Left lung (tissue), 10 donors: ENCODE measurements around the gene USP49. TPM values are rescaled to one million over a fixed set of nuclear protein-coding genes. Genes with fewer than 3 reads are reported as not detected.

ENCODE experiments used
- ATAC-seq: fragments of 200-7000 bp; cut with Tn5 transposase; one replicate; pipeline ENCODE4 v1.9.1; 2020; ENCODE audit warnings: moderate library complexity
- DNase-seq, 4 donors: peaks; one replicate each; pipeline ENCODE4 v3.0.0-alpha.2; 2013 to 2020
- H3K27ac ChIP-seq, 2 donors: fragments of 200-600 bp; sonication (generic) in 1 of 2; one replicate each; pipeline versions ENCODE4 v1.5.0 to v1.8.0; 2020 to 2021
- H3K27me3 ChIP-seq, 2 donors: fragments of 200-600 bp; sonication (generic) in 1 of 2; one replicate each; pipeline versions ENCODE4 v1.5.0 to v1.8.0; 2020 to 2021
- H3K36me3 ChIP-seq, 2 donors: fragments of 200-600 bp; sonication (generic) in 1 of 2; one replicate each; pipeline versions ENCODE4 v1.5.0 to v1.8.0; 2020 to 2021
- H3K4me1 ChIP-seq, 2 donors: fragments of 200-600 bp; one replicate each; pipeline ENCODE4 v1.8.0; 2021
- H3K4me3 ChIP-seq, 2 donors: fragments of 200-600 bp; sonication (generic) in 1 of 2; one replicate each; pipeline versions ENCODE4 v1.5.0 to v1.8.0; 2020 to 2021; ENCODE audit warnings: mild to moderate bottlenecking in 1 of 2
- H3K9me3 ChIP-seq, 2 donors: fragments of 200-600 bp; sonication (generic) in 1 of 2; one replicate each; pipeline versions ENCODE4 v1.5.0 to v1.8.0; 2020 to 2021
- CTCF ChIP-seq, 2 donors: fragments of 200-600 bp; sonication (generic) in 1 of 2; IDR thresholded peaks; one replicate each; pipeline versions ENCODE4 v1.5.0 to v1.8.0; 2021; ENCODE audit warnings: antibody characterized with exemption in 2 of 2
- intact Hi-C, 2 donors: fragments of 100-400 bp; cut with DNase I; formaldehyde crosslinking; loops; one replicate each; pipeline versions ENCODE4 v1.11.2 to v1.14.2; 2022
- polyA plus RNA-seq, 6 donors: library from polyadenylated mRNA; unstranded; fragments of 120-200 nt; gene quantifications; one replicate each; pipeline ENCODE4 v1.2.1, GENCODE V29; 2013; ENCODE audit not compliant: insufficient read length in 6 of 6
- total RNA-seq, 2 donors: library from RNA; stranded (reverse); fragmentation: NEBNext Ultra II Directional; extraction: Animal tissue kit (Norgen Biotek cat#: 25700); gene quantifications; one replicate each; pipeline ENCODE4 v1.2.1, GENCODE V29; 2021
- donor health status: DM: no; HTN: yes; CAD: no.
- donor health status: DM: no; HTN: no; CAD: no.

USP49 gene
- total and polyA plus RNA-seq, 8 donors: 3.8 to 16.4 (median 13.2) TPM

DNA sequence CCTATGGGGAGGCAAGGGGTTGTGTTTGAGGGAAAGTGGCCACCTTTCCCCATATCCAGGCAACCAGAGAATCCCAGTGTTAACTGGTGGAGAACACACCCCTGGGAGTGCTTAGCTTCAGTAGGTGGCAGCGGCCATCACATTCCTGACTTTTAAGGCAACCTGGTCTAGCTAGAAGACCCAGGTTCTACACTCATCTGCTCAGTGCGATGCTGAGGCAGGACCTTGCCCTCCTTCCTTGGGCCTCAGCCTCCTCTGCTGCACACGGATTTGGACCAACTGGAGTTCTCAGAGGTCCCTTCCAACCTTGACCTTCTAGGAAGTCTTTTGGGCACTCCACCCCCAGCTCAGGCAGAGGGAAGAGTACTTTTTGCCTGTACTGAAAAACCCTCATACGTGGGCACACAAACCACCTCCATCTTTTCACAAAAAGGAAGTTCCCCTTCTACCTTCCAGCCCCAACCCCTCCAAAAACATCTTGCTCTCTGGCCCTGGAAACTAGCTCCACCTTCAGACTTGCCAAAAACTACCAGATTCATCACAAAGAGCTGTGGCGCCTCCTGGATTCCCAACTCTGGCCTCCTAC is 43.5 kb upstream of the USP49 start:
- peak overlapping the region in 1 of 2 donors; percentile 99 for H3K4me3 ChIP-seq
- intact Hi-C loops: loop anchor here in 1 of 2 donors (5.0 kb wide), 1 partner anchor 104 kb away; no protein-coding TSS in a partner anchor
- ATAC-seq (no peak), DNase-seq (no peak)
- no peak for TF ChIP-seq CTCF (IDR thresholded peaks at IDR 0.05)
- H3K9me3 ChIP-seq: no peaks in the 10 kb centered on the region
- H3K4me1 ChIP-seq: peaks cover 47 to 81% of the 10 kb centered on the region in 2 donors
- no peaks in the 10 kb centered on the region for H3K27me3 ChIP-seq
- peak overlapping the region; percentile 77 to 94 for H3K27ac ChIP-seq
- H3K36me3 ChIP-seq: peaks cover 6 to 38% of the 10 kb centered on the region in 2 donors

- Histone ChIP-seq H3K36me3 (peaks cover 6 to 45% of the 10 kb centered on the region in 2 donors), H3K9me3 (no peaks in the 10 kb centered on the region), H3K27me3 (no peaks in the 10 kb centered on the region), H3K4me1 (peaks cover 47 to 75% of the 10 kb centered on the region in 2 donors), H3K27ac (peak overlapping the region; percentile 77 to 94), H3K4me3 (peak overlapping the region in 1 of 2 donors; percentile 99)
- ATAC-seq: no peak
- intact Hi-C loops: loop anchor here in 1 of 2 donors (5.0 kb wide), 1 partner anchor 104 kb away; no protein-coding TSS in a partner anchor
- TF ChIP-seq CTCF (IDR thresholded peaks at IDR 0.05): no peak
- DNase-seq: peak in 1 of 4 donors; percentile 47
These were observed 42.8 kb upstream of the USP49 start for GRCh38 chr6:41937861-41938574.

DNA sequence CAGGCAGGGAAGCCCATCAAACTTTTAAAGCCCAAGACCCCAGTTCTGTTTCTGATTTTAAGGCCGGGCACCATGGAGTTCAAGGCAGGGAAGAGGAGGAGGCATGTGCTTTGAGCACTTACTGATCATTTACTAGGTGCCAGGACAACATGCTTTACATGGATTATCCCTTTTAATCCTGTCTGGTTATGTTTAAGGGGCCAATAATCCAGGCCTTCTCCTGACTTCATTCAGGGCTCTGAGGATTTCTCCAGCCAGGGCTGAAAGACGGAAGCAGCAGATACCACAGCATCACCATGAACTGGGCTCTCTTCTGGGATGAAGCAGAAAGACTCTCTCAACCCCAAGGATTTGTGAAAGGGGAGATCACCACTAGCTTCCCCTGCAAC is 42.3 kb upstream of the USP49 start:
- intact Hi-C loops: loop anchor here in 1 of 2 donors (5.0 kb wide), 1 partner anchor 105 kb away; no protein-coding TSS in a partner anchor
- peaks cover 45 to 69% of the 10 kb centered on the region in 2 donors for H3K4me1 ChIP-seq
- peak overlapping the region in 1 of 2 donors; percentile 99 for H3K4me3 ChIP-seq
- no peaks in the 10 kb centered on the region for H3K9me3 ChIP-seq
- no peaks in the 10 kb centered on the region for H3K27me3 ChIP-seq
- peak overlapping the region in 1 of 2 donors; percentile 94 for H3K27ac ChIP-seq
- no peak for TF ChIP-seq CTCF (IDR thresholded peaks at IDR 0.05)
- DNase-seq (no peak), ATAC-seq (no peak)
- H3K36me3 ChIP-seq: peaks cover 6 to 51% of the 10 kb centered on the region in 2 donors

DNA sequence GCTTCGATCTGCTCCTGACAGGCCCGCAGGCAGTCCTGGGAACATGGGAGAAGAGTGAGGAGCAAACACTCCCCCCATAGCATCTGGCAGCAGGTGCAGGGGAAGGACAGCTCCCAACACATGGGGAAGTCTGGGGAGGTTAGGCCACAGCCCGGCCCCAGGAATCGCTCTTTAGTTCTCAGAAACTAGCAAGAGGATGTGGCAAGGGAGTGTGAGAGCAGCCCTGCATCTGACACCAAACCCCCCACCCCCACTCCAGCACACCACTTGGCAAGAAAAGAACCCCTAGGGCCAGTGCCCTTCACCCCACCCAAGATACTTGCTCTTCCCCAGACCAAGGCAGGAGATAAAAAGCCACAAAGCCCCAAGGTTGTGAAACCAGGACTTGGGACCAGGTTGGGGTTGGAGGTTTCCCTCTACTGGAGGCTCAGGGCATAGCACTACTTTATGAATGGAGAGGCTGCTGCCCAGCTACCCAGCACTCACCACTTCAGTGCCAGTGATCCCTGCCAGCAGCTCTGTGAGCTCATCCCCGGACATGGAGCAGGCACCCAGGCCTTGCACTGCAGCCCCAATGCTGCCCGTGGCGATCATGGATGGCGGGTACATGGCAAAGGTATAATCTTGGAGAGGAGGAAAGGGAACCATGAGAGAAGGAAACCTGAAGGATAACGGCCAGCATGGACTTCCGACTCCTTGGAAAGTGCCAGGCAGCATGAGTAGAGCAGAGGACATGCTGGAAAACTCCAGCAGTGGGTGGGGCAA is 41.1 kb upstream of the USP49 start:
- peaks cover 40 to 64% of the 10 kb centered on the region in 2 donors for H3K4me1 ChIP-seq
- intact Hi-C loops: loop anchor here in 1 of 2 donors (5.0 kb wide), 1 partner anchor 106 kb away; no protein-coding TSS in a partner anchor
- peak; percentile 85 to 87 for TF ChIP-seq CTCF (IDR thresholded peaks at IDR 0.05)
- no peaks in the 10 kb centered on the region for H3K9me3 ChIP-seq
- H3K4me3 ChIP-seq: peak overlapping the region in 1 of 2 donors; percentile 99
- H3K36me3 ChIP-seq: peaks cover 6 to 63% of the 10 kb centered on the region in 2 donors
- H3K27ac ChIP-seq: peak overlapping the region in 1 of 2 donors; percentile 94
- peak; percentile 76 for ATAC-seq
- peak; percentile 37 to 80 (median 69) for DNase-seq
- H3K27me3 ChIP-seq: no peaks in the 10 kb centered on the region
